ENCODE results near the gene MAFG. TPM values are rescaled to one million over a fixed set of nuclear protein-coding genes. Genes with fewer than 3 reads are reported as not detected.

MAFG gene
- total RNA-seq, 1 donor from 2014 or later: 23.6 TPM

DNA sequence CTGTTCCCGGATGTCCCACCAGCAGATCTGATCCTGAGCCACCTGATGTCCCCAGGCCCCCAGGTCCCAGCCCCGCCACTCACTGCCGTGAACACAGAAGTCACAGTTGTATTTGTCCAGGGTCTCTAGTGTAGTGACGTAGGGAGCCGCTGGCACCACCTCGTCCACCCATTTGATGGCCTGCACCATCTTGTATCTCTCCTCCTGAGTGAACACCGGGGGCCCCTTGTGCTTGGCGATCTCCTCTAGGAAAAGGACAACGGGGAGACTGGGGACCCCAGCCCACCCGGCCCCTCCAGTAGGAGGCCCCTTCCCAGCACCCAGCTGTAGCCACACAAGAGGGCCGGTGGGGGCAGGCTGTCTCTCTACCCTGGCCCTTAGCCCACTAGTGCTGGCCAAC, 18.7 kb downstream of the MAFG start:
- no peaks in the 10 kb centered on the region for H3K9me3 Mint-ChIP-seq (ENCODE audit: unreplicated experiment)
- H3K36me3 Mint-ChIP-seq (ENCODE audit: low read depth, unreplicated experiment): peaks cover 8% of the 10 kb centered on the region
- H3K27ac Mint-ChIP-seq (ENCODE audit: unreplicated experiment): no peak overlapping the region
- DNase-seq (ENCODE audit: low spot score): no peak
- no peaks in the 10 kb centered on the region for H3K4me1 Mint-ChIP-seq (ENCODE audit: unreplicated experiment)
- TF ChIP-seq, protein P1, sequence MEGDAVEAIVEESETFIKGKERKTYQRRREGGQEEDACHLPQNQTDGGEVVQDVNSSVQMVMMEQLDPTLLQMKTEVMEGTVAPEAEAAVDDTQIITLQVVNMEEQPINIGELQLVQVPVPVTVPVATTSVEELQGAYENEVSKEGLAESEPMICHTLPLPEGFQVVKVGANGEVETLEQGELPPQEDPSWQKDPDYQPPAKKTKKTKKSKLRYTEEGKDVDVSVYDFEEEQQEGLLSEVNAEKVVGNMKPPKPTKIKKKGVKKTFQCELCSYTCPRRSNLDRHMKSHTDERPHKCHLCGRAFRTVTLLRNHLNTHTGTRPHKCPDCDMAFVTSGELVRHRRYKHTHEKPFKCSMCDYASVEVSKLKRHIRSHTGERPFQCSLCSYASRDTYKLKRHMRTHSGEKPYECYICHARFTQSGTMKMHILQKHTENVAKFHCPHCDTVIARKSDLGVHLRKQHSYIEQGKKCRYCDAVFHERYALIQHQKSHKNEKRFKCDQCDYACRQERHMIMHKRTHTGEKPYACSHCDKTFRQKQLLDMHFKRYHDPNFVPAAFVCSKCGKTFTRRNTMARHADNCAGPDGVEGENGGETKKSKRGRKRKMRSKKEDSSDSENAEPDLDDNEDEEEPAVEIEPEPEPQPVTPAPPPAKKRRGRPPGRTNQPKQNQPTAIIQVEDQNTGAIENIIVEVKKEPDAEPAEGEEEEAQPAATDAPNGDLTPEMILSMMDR (IDR thresholded peaks at IDR 0.05; ENCODE audit: unreplicated experiment): no peak
- peaks cover 15% of the 10 kb centered on the region for H3K27me3 Mint-ChIP-seq (ENCODE audit: unreplicated experiment)
- no peak overlapping the region for H3K4me3 Mint-ChIP-seq (ENCODE audit: unreplicated experiment)

DNA sequence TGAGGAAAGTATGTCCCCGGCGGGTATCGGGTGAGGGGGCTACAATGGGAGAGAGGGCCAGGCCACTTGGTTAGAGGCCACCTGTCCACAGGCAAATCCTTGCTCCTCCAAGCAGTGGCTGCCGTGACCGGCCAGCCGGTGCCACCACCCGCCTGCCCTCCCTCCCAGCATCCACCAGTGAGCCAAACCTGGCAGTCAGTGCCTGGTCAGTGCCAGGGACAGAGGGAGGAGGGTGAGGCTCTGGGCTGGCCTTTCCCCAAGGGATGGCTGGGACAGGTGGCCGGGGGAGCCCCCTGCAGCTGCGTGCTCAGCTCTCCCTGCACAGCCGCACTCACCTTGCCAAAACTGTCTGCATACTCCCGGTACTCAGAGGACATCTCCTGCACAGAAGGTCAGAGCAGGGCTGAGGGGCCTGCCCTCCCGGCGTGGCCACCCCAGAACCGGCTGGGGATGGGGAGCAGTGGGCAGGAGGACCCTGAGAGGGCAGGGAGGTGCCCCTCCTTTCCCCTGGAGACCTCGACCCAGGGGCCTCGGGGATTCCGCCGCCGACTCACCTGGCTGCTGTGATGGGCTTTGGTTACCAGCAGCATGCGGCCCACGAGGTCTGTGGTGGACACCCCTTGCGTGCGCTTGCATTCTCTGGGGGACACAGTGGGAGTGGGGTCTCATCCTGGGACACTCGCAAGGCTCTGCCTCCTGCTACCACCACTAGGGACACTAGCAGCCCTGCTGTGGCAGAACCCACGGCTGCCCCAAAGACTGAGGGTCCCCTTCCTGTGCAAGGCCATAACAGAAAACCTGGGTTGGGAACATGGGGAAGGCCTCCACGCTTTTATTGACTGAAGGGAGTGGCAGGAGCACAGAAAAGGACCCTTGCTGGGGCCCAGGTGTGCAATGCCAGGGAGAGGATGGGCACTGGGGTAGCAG, 20.1 kb downstream of the MAFG start:
- TF ChIP-seq, protein P1 (IDR thresholded peaks at IDR 0.05; ENCODE audit: unreplicated experiment): no peak
- Mint-ChIP-seq H3K36me3 (ENCODE audit: low read depth, unreplicated experiment) (no peaks in the 10 kb centered on the region), H3K4me3 (ENCODE audit: unreplicated experiment) (no peak overlapping the region), H3K9me3 (ENCODE audit: unreplicated experiment) (no peaks in the 10 kb centered on the region), H3K4me1 (ENCODE audit: unreplicated experiment) (no peaks in the 10 kb centered on the region), H3K27ac (ENCODE audit: unreplicated experiment) (no peak overlapping the region), H3K27me3 (ENCODE audit: unreplicated experiment) (peaks cover 10% of the 10 kb centered on the region)
- DNase-seq (ENCODE audit: low spot score): no peak

DNA sequence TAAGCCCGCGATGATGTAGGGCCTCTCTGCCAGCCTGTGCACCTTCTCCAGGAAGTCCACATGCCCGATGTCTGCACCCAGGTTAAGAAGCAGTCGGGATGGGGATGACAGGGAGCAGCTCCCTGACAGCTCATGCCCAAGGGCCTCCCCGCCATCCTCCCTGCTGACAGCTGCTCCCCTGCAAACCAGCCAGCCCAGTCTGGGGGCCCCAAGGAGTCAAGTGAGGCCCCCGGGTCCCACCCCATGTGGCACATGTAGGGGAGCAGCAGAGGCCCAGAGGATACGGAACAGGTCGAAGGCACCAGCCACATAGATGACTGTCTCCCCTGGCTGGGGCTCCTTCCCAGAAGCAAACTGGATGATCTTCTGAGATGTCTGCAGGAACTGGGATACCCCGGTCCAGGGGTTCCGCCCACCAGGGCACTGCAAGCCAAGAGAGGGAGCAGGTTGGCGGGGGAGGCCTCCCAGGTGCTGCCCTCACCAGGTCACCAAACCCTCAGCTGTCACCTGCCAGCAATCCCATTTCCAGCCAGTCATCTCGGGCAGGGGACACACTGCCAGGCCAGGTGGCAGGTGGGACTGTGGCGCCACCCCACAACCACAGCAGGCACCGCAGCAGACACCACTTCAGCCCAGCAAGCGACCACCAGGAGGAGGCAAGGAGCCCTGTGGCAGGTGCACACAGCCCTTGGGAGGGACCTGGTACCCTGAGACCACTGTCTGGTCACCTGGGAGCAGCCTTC, 20.9 kb downstream of the MAFG start:
- H3K27ac Mint-ChIP-seq (ENCODE audit: unreplicated experiment): no peak overlapping the region
- H3K4me1 Mint-ChIP-seq (ENCODE audit: unreplicated experiment): no peaks in the 10 kb centered on the region
- H3K9me3 Mint-ChIP-seq (ENCODE audit: unreplicated experiment): no peaks in the 10 kb centered on the region
- no peaks in the 10 kb centered on the region for H3K36me3 Mint-ChIP-seq (ENCODE audit: low read depth, unreplicated experiment)
- H3K27me3 Mint-ChIP-seq (ENCODE audit: unreplicated experiment): peaks cover 7% of the 10 kb centered on the region
- H3K4me3 Mint-ChIP-seq (ENCODE audit: unreplicated experiment): no peak overlapping the region
- TF ChIP-seq, protein P1 (IDR thresholded peaks at IDR 0.05; ENCODE audit: unreplicated experiment): no peak
- no peak for DNase-seq (ENCODE audit: low spot score)

DNA sequence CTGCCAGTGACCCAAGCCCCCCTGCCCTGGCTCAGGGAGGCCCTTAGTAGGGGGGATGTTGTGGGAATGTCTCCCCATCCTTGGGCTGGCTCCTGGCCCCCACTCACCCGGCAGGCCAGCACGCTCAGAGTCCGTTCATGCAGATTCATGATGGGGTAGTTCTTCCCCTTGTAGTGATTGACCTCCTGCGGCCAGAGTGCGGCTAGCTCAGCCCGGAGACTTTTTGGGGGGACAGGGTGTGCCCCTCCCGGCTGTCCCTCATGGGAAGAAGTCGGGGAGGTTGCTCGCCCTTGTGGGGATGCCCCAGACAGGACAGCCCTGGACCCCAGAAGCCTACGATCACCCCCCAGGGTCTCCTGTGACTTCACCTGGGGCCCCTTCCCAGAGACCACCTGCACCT, 21.5 kb downstream of the MAFG start:
- no peak overlapping the region for H3K27ac Mint-ChIP-seq (ENCODE audit: unreplicated experiment)
- H3K4me1 Mint-ChIP-seq (ENCODE audit: unreplicated experiment): no peaks in the 10 kb centered on the region
- H3K4me3 Mint-ChIP-seq (ENCODE audit: unreplicated experiment): no peak overlapping the region
- H3K36me3 Mint-ChIP-seq (ENCODE audit: low read depth, unreplicated experiment): peaks cover 3% of the 10 kb centered on the region
- TF ChIP-seq, protein P1 (IDR thresholded peaks at IDR 0.05; ENCODE audit: unreplicated experiment): no peak
- no peaks in the 10 kb centered on the region for H3K9me3 Mint-ChIP-seq (ENCODE audit: unreplicated experiment)
- peaks cover 11% of the 10 kb centered on the region for H3K27me3 Mint-ChIP-seq (ENCODE audit: unreplicated experiment)
- no peak for DNase-seq (ENCODE audit: low spot score)
